GM18498 (cell line): ENCODE measurements around the gene DACT2.

ENCODE experiments used
- ATAC-seq: cut with Tn5 transposase; IDR thresholded peaks from one replicate; pipeline ENCODE4 v1.9.1; 2021; ENCODE audit warnings: mild to moderate bottlenecking, moderate library complexity; ENCODE audit not compliant: unreplicated experiment

DACT2 gene

GRCh38 chr6:168353041-168353440 lies 33.5 kb upstream of the DACT2 start:
- no peak for ATAC-seq

DNA sequence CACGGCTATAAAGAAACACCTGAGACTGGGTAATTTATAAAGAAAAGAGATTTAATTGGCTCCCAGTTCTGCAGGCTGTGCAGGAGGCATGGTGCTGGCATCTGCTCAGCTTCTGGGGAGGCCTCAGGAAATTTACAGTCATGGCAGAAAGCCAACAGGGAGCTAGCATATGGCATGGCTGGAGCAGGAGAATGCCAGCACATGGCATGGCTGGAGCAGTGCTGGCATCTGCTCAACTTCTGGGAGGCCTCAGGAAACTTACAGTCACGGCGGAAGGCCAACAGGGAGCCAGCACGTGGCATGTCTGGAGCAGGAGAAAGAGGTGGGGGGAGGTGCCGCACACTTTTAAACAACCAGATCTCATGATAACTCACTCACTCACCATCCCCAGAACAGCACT lies 32.5 kb upstream of the DACT2 start:
- ATAC-seq, result no peak

- ATAC-seq, result no peak
Observed at GRCh38 chr6:168349718-168350210, 30.2 kb upstream of the DACT2 start.

GRCh38 chr6:168348186-168348585 lies 28.6 kb upstream of the DACT2 start:
- ATAC-seq, result no peak

DNA sequence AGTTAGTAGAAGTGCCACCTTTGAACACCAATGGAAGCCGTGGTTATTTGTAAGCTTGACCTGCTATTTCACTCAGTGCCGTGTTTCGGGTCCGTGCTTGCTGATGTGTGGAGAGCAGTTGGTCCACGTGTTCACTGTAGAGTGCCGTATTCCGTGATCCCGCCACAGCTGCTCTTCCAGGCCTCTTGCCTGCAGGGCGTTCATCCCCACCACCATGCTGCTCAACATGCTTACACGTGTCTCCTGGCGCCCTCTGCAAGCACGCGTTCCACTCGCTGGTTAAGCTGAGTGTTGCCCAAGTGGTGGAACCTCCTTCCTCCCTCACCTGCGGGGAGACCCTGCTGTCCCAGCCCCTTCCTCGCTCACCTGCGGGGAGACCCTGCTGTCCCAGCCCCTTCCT lies 28.0 kb upstream of the DACT2 start:
- ATAC-seq, result no peak

GRCh38 chr6:168347053-168347452 lies 27.5 kb upstream of the DACT2 start:
- no peak for ATAC-seq

- no peak for ATAC-seq
Observed at GRCh38 chr6:168345896-168346754, 26.5 kb upstream of the DACT2 start.

DNA sequence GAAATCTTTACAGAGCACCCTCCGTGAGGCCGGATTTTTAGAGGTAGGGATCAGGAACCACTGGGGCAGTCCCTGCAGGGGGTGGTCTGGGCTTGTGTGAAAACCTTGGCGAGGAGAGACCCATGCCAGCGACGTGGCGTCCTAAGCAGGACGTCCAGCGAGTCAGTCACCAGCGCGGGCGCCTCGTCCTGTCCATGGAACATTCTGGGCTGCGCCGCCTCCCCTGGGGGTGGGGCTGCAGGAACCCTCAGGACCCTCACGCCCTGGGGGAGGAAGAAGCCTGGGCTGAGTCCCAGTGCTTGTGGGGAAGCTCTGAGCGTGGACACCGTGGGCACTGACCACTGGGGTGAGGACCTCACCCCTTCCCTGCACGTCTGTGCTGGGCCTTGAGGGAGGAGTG lies 25.7 kb upstream of the DACT2 start:
- ATAC-seq, result no peak

DNA sequence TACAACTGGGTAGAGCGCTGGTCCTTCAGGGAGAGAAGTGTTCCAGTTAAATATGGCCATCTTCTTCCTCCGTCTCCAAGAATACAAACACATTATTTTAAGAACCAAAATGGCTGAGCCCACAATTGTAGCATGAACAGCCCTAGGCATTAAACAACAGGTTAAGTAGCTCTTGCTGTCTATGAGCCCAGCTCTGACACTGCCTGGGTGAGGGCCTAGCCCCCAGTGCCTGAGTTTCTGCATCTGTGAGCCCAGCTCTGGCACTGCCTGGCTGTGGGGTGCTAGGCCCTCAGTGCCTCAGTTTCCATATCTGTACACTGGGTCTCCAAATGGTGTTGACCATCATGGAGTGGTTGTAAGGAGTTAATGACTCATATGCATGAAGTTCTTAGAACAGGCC lies 24.8 kb upstream of the DACT2 start:
- no peak for ATAC-seq

- ATAC-seq, result no peak
Observed at GRCh38 chr6:168343239-168344150, 23.9 kb upstream of the DACT2 start.

DNA sequence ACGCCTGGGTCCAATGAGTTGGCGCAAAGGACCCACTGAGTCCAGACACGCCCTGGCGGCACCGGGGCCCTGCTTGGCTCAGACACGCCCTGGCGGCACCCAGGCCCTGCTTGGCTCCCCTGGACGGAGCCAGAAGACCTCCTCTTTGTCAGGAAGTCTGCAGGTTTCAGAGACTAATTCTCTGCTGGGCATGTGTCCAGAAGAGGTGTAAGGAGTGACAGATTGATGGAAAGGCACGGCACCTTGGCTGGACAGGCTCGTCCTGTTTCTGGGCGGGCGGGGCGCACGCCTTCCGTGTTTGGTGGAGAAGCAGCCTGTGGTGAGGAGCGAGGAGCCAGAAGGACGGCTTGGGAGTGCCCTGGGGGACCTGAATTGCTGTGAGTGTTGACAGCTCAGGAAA lies 23.1 kb upstream of the DACT2 start:
- no peak for ATAC-seq

DNA sequence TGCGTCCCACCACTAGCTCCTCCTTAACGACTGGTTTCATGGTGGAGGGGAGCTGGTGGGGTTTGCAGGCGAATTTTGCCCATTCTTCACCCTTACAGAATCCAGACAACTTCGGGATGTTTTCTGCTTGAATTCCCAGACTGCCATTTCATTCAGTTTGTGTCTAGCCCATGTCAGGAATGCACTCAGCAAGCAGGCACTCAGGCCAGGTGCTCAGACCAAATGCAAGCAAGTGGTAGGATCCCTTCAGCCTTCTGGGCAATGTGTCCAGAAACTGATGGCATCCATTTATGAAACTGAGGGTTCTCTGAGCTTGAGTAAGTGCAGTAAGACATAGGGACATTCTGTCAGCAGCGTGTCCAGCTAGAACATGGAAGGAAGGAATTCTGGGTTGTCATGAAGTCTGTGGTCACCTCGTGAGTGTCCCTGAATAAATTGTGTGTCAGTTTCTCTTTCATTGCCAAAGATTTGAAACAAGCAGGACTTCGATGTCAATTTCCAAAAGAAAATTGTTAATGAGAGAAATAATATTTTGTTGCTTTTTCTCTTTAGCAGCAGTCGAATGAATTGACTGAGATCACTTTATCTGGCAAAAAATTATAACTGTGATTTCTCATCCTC lies 21.8 kb upstream of the DACT2 start:
- no peak for ATAC-seq

DNA sequence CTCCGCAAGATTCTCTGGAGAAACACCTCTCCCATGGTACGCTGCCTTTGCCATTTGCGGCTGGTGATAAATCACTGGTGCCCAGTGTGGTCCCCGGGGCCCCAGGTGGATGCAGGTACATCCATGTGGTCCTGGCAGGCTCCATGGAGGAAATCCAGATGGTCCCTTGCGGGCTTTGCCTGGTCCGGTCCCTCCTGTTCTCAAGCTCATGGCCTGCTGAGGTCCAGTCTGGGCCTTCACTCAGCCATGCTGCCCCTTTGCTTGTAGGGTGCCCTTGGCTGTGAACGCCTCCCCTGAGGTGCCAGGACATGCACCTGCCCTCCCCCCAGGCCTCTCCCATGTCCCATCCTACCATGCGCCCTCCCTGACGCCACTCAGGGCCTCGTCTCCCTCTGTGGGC lies 21.2 kb upstream of the DACT2 start:
- ATAC-seq, result no peak

DNA sequence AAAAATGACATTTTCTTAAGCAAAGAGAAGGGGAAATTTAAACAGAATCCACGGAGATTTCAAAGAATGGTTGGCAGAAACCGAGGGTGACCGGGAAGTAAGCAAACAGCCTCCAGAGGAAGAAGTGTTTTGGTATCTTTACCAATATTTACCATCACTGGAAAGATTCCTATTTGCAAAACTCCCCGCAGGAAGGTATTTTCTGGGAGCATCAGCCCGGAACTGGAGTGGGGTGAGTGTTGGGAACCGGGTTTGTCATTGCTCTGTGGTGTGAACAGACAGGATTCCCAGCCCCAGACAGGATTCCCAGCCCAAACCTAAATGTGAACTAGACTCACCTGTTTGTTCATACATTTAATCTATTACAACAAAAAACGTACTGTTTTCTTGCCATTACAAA lies 19.2 kb upstream of the DACT2 start:
- no peak for ATAC-seq

- ATAC-seq, result no peak
Observed at GRCh38 chr6:168336967-168337366, 17.4 kb upstream of the DACT2 start.

DNA sequence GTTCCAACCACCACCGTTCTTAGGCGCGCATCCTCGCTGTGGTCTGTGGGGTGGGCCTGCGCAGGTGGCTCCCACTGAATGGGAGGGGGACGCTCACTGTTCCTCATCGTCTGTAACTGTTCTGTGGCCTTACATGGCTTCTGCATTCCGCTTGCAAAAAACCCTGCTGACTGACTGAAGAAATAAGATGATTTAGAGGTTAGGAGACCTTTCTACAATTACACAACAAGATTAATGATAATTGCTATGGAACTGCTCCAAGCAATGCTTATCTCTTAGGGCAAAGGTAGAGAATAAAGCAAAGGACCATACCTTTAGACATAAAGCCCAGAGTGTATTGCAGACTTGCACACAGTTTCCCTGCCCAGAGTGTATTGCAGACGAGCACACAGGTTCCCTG lies 14.4 kb upstream of the DACT2 start:
- no peak for ATAC-seq

DNA sequence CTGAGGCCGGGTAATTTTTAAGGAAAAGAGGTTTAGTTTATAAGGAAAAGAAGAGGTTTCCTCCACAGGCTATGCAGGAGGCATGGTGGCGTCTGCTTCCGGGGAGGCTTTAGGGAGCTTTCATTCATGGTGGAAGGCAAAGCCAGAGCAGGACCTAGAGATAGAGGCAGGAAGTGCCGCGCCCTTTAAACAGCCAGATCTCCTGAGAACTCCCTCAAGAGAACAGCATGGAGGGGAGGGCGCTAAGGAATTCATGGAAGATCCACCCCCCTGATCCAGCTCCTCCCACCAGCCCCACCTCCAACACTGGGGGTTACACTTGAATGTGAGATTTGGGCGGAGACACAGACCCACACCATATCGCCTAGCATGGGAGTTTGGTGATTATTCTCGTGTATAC lies 13.9 kb upstream of the DACT2 start:
- no peak for ATAC-seq

GRCh38 chr6:168333039-168333438 lies 13.5 kb upstream of the DACT2 start:
- no peak for ATAC-seq

DNA sequence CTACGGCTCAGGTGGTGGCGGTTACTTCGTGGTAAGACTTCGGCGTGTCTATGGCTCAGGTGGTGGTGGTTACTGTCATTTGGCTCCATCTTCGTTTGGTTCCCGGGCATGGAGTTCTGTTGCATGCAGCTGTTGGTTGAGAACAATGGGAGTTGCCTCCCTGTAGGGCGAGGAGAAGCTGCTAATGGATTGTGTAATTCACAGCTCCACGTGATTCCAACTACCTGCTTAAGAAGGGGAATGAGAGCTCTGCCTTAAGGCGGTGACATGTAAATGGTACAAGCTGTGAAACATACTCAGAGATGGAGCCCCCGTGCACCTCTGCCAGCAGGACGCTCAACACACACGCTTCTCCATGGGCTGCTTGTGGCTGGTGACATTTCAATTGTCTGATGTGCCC lies 12.4 kb upstream of the DACT2 start:
- ATAC-seq, result no peak

DNA sequence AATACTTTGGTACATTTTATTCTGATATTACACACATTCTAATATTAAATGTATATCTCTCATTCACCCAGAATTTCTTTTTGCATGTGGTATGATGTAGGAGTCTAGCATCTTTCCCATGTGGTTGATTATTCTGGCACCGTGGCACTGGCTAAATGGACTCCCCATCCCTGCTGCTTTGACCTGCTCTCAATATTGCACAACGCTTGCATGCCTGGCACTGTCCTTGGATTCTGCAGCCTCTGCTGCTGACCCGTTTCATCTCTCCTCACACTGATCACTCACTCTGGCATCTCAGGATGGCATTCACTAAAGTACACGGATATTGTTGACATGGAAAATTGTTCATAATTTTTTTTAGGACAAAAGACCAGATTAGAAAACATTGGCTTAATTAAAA lies 11.5 kb upstream of the DACT2 start:
- no peak for ATAC-seq

DNA sequence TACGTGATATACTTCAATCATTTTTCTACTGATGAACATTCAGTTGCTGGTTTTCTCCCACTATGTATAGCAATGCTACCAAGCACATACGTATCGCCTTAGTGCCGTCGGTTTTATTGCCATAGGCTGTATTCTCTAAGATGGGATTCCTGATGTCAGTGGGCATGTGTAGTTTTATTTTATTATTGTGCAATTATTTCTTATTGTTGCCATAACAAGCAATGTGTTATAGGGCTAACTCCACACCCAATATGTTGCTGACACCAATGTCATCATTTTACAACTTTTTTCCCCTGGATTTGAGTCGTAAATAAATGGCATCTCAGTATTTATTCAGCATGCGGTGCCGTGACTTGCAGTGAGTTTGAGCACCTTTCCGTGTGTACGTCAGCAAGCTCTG lies 10.8 kb upstream of the DACT2 start:
- ATAC-seq, result no peak
